Measurements from ENCODE around the gene POLR3GL.
A peak's percentile ranks its signal among the peaks of the same experiment; 100 is the strongest.
"Not testable (repeated sequence)": the region's sequence is repeated elsewhere in the genome, so short reads cannot be mapped to it uniquely, and the experiment has no call there.

The POLR3GL gene, protein sequence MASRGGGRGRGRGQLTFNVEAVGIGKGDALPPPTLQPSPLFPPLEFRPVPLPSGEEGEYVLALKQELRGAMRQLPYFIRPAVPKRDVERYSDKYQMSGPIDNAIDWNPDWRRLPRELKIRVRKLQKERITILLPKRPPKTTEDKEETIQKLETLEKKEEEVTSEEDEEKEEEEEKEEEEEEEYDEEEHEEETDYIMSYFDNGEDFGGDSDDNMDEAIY

DNA sequence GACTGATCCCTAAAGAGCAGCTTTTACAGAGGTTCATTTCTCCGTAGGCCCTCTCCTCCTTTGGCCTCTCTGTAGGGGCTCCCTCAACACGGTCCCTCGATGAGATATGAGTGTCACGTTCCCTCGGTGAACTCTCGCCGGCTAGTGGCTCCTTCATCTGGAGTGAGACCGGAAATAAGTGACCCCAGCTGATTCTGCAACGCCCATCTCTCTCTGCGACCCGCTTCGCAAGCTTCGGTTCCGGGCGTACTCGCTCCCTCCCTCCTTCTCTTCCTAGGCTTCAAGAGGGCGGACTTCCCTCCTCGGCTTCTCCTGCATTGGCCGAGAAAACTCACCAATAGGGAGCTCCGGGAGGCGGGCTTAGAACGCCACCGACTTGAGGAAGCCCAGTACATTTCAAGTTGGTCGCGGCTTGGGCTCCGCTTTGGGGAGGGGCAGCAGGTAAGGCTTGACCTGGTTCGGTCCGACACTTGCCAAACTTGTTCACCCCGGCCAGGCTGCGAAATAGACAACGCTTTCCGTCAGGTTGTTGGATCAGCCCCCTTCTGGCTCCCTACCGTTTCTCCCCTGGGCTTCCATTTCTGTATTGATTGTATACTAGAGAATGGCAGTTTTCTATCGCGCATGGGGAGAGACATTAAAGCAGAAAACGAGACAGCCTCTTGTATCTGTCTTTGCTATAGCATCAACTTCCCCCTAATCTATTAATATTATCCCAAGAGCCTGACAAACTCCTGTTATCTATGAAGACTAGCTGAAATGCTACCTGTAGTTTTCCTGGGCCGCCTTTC lies at the start of gene POLR3GL, which contains the start of gene ANKRD34A:
Gene POLR3GL (plus strand): TSS at position 363 of the 791 bp plus-strand sequence. CDS start 10,176 bp downstream, outside the sequence.
Gene ANKRD34A (minus strand): TSS at position 248 of the 791 bp plus-strand sequence. CDS start 2,816 bp downstream, outside the sequence.
- DNase-seq = peak; percentile 91

DNA sequence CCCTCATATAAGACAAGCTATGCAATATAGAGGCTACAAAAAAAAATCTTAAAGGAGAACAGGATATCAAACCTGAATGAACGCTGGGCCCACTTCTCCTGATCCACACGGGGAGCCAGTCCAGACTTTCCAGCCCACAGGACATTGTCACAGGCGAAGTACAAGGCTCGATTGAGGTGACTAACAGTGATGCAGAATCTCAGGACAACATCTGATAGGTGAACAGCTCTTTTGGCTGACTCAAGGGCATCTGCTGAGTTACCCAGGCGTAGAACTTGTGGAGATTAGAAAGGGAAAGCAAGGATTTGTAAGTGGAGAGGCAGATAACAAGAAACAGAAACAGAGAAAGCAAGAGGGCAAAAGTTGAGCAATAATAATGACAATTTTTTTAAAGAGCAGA lies 47.7 kb upstream of the POLR3GL start:
- DNase-seq = no peak

DNA sequence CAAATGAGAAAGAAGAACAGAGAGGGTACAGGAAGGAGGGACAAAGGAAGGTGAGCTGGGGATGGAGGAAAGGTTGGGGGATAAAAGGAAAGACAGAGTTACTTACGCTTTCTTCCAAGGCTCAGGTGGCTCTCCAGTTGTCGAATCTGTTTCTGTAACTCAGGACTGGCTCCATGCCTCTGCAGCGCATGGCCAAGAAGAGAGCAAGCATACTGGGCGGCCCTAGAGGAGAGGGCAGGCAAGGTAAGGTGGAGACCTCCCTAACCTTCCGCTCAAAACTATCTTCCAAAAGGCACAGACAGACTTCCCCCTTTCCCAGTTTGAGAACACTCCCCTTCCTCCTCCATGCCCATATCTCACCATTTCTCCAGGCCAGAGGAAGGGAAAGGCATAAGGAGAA lies 46.9 kb upstream of the POLR3GL start:
- DNase-seq = no peak

DNA sequence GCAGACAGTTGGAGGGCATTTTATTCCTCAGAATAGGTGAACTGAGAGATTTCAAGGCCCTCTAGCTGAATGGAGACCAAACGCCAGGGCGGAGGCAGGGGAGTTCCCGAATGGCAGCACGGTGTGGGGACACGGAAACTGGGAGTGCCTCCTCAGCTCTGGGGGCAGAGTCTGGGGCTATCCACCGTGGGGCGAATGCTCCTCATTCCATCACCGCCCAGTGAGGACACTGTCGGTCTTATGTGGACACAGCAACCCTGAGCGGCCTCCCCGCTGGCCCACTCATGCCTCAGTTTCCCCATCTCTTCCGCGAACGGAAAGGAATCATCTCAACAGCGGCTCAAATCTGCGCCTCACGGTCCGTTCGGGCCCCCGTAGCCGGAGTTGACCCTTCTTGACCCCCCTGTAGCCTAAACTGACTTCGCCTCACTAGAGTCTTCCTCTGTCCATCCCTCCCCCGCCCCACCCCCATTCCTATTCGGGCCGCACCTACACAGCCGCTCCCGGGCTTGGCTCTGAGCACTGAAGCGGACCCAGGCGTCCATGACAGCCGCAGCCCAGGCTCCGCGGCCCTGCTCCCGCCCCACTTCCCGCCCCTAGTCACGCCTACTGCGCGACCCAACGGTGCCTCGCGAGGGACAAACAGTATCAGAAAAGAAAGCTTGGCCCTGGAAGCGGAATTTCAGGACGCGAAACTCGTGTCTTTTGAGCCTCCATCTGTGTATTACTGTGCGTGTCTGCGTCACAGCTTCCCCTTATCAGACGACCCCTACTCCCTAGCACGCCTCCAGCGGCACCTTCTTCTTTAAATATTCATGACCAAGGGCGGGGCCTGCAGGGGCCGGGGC lies 46.1 kb upstream of the POLR3GL start, which contains the start of gene PEX11B:
Gene PEX11B (minus strand): TSS at position 574 of the 848 bp plus-strand sequence. CDS start 29 bp downstream, at position 545.
- peak; percentile 85 for DNase-seq

DNA sequence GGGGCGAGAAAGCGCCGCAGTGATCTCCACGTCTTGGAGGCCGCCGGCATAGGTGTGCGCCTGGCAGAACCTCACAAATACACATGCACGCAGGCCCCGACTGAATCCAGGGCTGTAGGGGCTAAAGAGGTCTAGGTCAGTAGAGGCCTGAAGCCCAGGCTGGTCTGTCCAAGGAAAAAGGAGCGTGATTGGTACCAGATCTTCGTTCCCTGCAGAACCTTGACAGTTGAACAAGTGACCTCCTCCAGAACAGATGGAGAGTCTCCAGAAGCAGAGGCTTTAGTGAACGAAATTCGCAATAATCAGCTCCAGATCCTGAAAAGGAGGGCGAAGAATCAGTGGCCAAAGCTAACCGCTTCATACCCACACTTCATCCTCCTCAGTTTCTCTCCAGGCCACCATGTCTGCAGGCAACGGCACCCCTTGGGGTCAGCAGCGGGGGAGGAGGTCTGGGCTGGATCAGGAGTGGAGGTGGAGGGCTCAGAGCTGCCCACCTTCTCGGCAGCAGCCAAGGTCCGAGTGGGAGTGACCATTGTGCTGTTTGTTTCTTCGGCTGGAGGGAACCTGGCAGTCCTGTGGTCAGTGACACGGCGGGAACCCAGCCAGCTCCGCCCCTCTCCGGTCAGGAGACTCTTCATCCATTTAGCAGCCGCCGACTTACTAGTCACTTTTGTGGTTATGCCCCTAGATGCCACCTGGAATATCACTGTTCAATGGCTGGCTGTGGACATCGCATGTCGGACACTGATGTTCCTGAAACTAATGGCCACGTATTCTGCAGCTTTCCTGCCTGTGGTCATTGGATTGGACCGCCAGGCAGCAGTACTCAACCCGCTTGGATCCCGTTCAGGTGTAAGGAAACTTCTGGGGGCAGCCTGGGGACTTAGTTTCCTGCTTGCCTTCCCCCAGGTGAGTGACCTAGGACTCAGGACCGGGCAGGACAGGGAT lies 45.2 kb upstream of the POLR3GL start:
- peak; percentile 58 for DNase-seq

DNA sequence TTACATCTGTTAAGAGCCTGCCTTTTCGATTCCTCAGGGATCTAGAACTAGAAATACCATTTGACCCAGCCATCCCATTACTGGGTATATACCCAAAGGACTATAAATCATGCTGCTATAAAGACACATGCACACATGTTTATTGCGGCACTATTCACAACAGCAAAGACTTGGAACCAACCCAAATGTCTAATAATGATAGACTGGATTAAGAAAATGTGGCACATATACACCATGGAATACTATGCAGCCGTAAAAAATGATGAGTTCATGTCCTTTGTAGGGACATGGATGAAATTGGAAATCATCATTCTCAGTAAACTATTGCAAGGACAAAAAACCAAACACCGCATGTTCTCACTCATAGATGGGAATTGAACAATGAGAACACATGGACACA lies 44.2 kb upstream of the POLR3GL start:
- not testable (repeated sequence) for DNase-seq

DNA sequence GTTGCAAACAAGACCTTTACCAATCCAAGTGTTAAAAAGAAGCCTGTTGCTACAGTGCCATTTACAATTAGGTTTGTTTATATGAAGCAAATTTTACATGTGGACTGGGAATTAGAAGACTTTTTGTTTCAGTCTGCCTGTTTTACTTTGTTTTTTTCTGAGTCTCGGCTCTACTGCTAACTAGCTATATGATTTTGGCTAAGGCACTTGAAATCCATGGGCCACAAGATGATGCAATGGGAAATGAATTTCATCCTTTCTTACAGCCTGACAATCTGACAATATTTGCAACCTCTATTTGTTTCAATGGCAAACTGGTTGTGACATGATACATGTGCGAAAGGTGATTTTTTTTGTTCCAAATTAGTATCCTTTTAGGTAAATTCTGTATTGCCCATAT lies 42.2 kb upstream of the POLR3GL start:
- no peak for DNase-seq

DNA sequence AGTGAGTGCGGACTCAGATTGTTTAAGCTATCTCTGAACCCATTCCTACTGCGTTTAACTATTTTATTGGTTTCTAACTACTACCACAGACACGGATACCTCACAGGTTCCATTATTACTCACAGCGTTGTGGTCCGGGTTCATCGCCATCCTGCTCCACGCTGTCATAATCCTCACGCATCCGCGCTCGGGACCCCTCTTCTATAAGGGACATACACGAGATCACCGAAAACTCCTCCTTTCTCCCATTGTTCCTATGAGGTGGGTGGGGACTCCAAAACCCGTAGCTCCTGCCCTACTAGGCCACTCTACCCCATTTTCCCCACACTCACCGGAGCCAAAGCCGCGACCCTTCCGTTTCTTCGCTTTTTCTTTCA lies 37.8 kb upstream of the POLR3GL start:
- DNase-seq = no peak

DNA sequence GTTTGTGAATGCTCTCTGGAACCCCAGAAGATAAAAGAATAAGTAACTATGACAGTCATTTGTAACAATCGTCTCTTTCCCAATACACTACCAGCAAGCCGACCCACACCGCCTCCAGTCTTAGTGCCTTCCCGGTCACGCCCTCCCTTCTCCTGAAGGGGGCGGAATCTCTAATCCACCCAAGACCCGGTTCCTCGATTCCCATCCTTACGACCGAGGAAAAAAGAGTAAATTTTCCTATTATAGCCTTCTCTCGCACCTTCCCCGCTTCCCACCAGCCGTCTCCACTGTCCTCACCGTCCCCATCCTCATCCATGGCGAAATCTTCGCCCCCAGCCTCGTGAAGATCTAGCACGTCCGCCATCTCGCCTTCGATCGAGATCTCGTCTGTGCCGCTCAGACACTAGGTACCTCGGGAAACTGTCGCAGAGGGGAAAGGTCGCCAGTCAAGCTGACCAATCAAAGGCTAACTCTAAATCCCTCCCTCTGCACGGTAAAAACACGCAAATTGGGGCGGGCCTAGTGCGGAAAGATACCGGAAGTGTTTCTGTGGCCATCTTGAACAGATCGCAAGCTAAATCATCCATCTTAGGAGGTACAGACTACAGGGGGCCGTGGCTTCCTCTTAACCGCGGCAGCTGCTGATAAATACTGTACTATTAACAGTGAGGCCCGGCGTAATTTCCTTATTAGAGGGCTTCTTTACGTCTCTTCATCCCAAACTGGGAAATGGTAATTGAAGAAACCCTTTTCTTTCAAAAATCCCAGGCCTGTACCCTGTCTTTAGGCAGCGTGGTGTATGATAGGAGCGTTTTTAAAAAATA lies 37.2 kb upstream of the POLR3GL start, which contains the start of gene RBM8A:
Gene RBM8A (minus strand): TSS at position 422 of the 824 bp plus-strand sequence. CDS start 58 bp downstream, at position 364.
- DNase-seq = peak; percentile 91

DNA sequence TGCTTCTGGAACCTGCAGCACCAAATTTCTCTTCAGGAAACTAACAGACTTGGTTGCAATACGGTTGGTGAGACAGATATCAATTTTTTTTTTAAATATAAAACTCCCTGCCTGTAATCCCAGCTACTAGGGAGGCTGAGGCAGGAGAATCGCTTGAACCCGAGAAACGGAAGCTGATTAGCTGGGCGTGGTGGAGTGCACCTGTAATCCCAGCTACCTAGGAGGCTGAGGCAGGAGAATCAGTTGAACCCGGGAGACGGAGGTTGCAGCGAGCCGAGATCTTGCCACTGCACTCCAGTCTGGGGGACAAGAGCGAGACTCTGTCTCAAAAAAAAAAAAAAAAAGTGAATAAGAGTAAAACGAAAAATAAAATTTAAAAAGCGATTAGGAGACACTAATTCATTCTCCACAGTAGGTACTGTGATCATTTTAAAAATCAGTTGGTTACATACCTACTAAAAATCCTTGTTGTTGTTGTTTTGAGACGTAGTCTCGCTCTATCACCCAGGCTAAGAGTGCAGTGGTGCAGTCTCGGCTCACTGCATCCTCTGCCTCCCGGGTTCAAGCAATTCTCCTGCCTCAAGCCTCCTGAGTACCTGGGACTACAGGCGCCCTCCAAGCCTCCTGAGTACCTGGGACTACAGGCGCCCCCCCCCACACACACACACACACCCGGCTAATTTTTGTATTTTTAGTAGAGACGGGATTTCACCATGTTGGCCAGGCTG lies 36.4 kb upstream of the POLR3GL start:
- DNase-seq = no peak

DNA sequence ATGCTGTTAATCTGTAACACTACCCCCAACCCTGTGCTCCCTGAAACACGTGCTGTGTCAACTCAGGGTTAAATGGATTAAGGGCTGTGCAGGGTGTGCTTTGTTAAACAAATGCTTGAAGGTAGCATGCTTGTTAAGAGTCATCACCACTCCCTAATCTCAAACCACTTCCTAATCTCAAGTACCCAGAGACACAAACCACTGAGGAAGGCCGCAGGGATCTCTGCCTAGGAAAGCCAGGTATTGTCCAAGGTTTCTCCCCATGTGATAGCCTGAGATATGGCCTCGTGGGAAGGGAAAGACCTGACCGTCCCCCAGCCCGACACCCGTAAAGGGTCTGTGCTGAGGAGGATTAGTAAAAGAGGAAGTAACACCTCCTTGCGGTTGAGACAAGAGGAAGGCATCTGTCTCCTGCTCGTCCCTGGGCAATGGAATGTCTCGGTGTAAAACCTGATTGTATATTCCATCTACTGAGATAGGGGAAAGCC lies 31.9 kb upstream of the POLR3GL start:
- not testable (repeated sequence) for DNase-seq

DNA sequence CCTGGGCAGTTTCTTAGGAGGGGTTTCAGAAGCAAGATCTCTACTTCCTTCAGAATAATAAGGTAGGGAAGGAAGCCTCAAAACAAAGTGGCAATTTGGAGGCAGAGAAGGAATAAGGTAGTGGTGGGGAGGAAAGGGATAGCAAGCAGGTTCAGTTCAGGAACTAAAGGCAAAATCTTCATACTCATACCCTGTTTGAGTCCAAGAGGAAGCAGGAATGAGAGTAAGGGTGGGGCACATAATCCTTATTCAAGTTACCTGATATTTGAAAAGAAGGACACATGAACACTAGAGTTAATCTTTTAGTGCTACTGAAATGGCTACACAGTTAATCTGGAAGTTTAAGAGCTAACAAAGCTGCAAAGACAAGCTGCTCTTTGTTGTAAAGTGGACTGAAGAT lies 28.8 kb upstream of the POLR3GL start:
- no peak for DNase-seq

DNA sequence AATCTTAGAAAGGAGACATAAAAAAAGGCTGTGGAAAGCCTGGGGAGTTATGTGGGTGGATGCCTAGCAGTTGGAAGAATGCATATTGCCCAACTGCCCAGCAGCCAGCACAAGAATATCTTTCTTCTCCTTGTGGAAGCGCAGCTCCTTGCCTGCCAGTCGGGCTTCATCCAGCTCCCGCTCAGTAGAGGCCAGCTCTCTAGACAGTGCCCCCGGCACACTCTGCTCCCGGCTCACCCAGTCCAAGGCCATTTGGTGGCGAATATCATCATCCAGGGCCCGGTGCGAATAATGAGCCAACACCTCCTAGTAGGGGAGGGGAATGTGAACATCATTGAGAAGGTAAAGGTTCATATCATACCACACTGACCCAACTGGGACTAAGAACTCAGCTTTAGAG lies 28.2 kb upstream of the POLR3GL start:
- no peak for DNase-seq

DNA sequence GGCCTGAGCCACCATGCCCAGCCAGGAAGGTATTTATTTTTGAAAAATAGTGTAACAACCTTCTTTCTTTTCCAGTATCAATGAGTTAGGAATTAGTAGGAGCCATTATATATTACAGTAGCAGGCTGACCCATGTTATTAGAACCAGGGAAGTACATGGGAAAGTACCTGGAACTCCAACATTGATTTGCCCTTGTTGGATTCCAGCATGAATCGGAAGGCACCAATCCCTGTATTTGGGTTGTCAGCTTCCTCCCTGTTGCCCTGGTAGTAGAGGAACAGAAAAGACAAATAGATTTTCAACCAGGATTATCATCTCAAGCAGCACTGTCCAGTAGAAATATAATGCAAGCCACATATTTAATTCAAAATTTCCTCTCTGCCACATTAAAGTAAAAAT lies 27.1 kb upstream of the POLR3GL start:
- no peak for DNase-seq

DNA sequence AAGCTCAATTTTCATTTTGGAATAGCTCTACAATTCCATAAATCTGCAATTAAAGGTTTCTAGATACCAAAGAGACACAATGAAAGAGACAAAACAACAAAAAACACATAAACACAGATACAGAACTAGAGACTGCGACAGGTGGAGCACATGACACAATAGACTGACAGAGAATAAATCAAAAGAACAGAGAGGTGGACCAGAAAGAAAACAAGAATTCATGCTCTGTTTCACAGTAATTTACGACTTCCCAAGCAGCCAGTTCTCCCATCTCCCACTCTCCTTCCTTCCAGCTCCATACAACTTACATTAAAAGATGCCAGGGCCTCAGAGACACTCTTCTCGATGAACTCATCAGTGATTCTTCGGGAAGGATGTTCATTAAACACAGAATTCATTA lies 22.1 kb upstream of the POLR3GL start:
- DNase-seq = no peak

DNA sequence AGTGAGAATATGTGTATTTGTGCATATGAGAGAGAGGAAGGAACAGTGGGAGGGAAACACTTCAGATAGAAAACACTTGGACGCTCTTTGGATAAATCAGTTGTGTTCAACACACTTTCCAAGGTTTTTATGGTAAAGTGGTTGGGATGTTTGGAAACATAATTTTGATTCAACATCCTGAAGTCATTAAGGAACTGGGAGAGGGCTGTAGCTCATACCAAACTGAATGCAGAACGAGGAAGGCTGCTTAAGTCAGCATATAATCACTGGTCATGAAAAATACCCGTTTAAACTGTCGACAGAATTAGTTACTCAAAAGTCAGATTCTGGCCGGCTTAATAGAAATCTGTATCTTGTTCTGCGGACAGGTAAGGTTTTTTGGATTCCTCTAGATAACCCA lies 21.6 kb upstream of the POLR3GL start:
- DNase-seq = no peak

DNA sequence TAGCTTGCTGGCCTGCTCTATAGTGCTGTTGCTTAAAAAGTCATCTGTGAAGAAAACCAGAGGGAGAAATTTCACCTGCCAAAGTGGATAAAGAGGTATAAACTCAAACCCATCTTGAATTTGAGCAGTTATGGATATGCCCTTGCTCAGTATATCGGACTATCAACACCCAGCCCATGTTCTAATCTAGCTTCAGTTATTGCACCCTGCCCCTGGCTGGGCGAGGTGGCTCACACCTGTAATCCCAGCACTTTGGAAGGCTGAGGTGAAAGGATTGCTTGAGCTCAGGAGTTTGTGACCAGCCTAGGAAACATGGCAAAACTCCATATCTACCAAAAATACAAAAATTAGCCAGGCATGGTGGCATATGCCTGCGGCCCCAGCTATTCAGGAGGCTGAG lies 20.0 kb upstream of the POLR3GL start:
- no peak for DNase-seq

DNA sequence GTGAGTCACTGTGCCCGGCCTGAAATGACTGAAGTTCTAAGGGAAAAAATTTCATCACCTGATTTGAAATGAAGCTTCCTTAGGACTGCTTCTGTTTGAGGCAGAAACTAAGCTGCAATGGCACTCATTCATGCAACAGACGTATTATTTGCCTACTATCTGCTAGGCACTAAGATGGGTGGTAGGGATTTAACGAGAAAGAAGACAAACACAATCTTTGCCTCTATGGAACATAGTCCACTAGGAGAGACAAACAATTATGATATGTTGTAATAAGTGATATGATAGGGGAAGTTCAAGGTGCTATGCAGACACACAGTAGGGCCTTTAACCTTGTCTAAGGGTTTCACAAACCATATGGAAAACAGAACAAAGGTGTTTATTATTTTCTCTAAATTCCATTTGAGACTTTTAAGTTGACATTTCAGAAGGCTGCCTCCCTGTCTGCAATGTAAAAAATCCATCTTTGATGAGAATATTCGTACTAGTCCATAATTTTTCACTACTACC lies 18.0 kb upstream of the POLR3GL start:
- DNase-seq = no peak

DNA sequence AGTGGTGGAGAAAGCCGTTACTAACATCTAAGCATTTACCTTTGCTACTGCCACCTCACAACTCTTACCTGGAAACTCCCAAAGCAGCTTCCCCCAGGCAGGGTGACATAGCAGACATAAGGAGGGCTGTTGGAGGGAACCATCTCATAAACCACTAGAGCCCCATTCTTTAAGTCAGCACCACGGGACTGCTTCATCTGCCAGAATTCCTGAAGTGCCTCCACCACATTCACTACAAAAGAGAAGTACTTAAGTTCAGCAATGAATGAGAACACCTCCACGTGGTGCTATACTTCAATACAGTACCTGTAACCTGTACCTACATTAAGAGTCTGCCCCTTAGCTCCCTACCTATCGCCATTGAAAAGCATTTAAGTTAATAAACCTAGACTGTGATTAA lies 16.9 kb upstream of the POLR3GL start:
- DNase-seq = no peak

DNA sequence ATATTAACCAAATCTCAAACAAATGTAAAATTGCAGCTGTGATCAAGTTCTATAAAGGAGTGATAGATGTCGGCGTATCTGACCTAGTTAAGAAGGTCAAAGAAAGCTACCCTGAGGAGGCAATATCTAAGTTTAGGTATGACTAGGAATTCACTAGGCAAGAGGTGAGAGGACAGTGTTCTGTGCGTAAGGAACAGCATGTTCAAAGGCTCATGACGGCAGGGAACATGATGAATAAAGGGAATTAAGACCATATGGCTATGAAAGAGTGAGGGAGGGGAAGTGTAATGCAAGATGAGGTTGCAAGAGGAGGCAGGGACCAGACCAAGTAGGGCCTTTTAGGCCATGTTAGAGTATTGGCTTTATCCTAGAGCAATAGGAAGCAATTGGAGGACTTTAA lies 15.3 kb upstream of the POLR3GL start:
- DNase-seq = no peak

Measured in NCI-H510A treated with DMSO at 0.1 percent for 48 hours (cell line).